ENCODE data around the gene GMPPB. TPM values are rescaled to one million over a fixed set of nuclear protein-coding genes. Genes with fewer than 3 reads are reported as not detected.
A peak's percentile ranks its signal among the peaks of the same experiment; 100 is the strongest.

GMPPB gene
- total and polyA plus RNA-seq, 4 donors: 12.6 to 57.8 (median 35.6) TPM

DNA sequence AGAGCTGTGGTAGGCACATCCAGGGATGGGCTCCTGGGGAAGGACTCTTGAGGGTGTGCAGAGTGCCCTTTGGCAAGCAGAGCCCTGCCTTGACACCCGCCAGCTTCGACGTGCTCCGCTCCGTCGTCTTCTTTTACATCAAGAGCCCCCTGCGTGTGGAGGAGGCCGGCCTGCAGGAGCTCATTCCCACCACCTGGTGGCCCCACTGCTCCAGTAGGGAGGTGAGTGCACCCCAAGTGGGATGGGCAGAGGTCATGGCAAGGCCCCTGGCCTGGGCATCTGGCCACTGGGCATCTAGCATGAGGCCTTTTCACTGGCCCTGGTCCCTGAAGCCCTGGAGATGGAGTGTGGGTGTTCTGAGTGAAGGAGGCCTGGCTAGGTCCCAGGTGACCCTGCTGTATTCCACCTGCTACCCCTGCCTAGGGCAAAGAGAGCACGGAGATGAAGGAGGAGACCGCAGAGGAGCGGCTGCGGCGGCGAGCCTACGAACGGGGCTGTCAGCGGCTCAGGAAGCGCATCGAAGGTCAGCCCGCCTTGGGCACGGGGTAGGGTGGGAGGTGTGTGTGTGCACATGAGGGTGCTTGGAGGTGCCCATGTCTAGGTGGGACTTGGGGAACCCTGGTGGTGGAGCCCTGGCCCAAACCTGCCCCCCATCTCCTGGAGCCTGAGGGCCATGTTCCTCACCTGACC is 22.2 kb downstream of the GMPPB start:
- Histone ChIP-seq H3K4me3 (ENCODE audit: low read depth in 1 of 3, low read length in 3 of 3) (no peak overlapping the region), H3K9ac (ENCODE audit: low read depth in 1 of 2, low read length in 2 of 2) (no peak overlapping the region), H3K36me3 (ENCODE audit: control insufficient read depth in 4 of 4, insufficient read depth in 3 of 4, low read depth in 1 of 4, low read length in 3 of 4) (peaks cover 34 to 85% (median 46%) of the 10 kb centered on the region in 4 donors), H3K9me3 (ENCODE audit: control insufficient read depth in 4 of 4, low read length in 3 of 4) (no peaks in the 10 kb centered on the region), H3K27me3 (ENCODE audit: control insufficient read depth in 4 of 4, insufficient read depth in 4 of 4, low read length in 3 of 4) (no peaks in the 10 kb centered on the region), H3K4me1 (ENCODE audit: control insufficient read depth in 4 of 4, insufficient read depth in 4 of 4, low read length in 3 of 4) (no peaks in the 10 kb centered on the region), H3K27ac (ENCODE audit: low read depth in 1 of 2, low read length in 2 of 2) (no peak overlapping the region)
- 91% methylated on average over 21 of the region's 21 CpGs for WGBS
- DNase-seq (ENCODE audit: low spot score): no peak
- TF ChIP-seq, protein P1, sequence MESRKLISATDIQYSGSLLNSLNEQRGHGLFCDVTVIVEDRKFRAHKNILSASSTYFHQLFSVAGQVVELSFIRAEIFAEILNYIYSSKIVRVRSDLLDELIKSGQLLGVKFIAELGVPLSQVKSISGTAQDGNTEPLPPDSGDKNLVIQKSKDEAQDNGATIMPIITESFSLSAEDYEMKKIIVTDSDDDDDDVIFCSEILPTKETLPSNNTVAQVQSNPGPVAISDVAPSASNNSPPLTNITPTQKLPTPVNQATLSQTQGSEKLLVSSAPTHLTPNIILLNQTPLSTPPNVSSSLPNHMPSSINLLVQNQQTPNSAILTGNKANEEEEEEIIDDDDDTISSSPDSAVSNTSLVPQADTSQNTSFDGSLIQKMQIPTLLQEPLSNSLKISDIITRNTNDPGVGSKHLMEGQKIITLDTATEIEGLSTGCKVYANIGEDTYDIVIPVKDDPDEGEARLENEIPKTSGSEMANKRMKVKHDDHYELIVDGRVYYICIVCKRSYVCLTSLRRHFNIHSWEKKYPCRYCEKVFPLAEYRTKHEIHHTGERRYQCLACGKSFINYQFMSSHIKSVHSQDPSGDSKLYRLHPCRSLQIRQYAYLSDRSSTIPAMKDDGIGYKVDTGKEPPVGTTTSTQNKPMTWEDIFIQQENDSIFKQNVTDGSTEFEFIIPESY (IDR thresholded peaks at IDR 0.05): no peak
- TF ChIP-seq, protein P2, sequence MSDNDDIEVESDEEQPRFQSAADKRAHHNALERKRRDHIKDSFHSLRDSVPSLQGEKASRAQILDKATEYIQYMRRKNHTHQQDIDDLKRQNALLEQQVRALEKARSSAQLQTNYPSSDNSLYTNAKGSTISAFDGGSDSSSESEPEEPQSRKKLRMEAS (IDR thresholded peaks at IDR 0.05): no peak
- peak in 1 of 2 donors; percentile 47 for TF ChIP-seq RXRA (IDR thresholded peaks at IDR 0.05)
- TF ChIP-seq NR2F2 (IDR thresholded peaks at IDR 0.05): no peak
- TF ChIP-seq, protein P3, sequence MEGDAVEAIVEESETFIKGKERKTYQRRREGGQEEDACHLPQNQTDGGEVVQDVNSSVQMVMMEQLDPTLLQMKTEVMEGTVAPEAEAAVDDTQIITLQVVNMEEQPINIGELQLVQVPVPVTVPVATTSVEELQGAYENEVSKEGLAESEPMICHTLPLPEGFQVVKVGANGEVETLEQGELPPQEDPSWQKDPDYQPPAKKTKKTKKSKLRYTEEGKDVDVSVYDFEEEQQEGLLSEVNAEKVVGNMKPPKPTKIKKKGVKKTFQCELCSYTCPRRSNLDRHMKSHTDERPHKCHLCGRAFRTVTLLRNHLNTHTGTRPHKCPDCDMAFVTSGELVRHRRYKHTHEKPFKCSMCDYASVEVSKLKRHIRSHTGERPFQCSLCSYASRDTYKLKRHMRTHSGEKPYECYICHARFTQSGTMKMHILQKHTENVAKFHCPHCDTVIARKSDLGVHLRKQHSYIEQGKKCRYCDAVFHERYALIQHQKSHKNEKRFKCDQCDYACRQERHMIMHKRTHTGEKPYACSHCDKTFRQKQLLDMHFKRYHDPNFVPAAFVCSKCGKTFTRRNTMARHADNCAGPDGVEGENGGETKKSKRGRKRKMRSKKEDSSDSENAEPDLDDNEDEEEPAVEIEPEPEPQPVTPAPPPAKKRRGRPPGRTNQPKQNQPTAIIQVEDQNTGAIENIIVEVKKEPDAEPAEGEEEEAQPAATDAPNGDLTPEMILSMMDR (IDR thresholded peaks at IDR 0.05; ENCODE audit: low read depth, low read length, missing input control): peak; percentile 23
- peak in 1 of 2 donors; percentile 60 for TF ChIP-seq RAD21 (IDR thresholded peaks at IDR 0.05)
- TF ChIP-seq HNF4G (IDR thresholded peaks at IDR 0.05): no peak

DNA sequence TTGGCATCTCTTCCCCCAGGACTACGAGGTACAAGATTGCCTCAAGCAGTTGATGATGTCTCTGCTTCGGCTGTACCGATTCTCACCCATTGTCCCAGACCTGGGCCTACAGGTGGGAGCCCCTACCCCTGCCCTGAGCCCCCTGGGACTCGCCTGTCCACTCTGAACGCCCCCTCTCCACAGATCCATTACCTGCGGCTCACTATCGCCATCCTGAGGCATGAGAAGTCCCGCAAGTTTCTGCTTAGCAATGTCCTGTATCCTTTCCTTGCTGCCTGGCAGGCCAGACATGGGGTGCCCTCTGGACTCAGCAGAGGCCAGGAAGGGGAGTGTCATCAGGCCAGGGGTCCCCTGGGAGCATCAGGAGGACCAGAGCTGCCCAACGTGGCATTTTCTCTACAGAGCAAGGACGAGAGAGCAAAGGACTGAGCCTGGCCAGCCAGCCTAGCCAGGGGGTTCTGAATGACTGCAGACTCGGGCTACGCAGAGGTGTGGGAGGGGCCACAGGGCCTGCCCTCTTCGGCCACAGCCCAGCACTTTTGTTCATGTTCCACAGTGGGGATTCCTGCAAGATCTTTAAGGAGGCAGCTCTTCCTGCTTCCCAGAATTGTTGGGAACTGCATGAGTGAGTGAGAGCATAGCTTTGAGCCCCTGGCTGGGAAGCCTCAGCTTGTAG is 23.2 kb downstream of the GMPPB start:
- Histone ChIP-seq H3K9me3 (ENCODE audit: control insufficient read depth in 4 of 4, low read length in 3 of 4) (no peaks in the 10 kb centered on the region), H3K9ac (ENCODE audit: low read depth in 1 of 2, low read length in 2 of 2) (no peak overlapping the region), H3K4me3 (ENCODE audit: low read depth in 1 of 3, low read length in 3 of 3) (no peak overlapping the region), H3K4me1 (ENCODE audit: control insufficient read depth in 4 of 4, insufficient read depth in 4 of 4, low read length in 3 of 4) (no peaks in the 10 kb centered on the region), H3K27me3 (ENCODE audit: control insufficient read depth in 4 of 4, insufficient read depth in 4 of 4, low read length in 3 of 4) (no peaks in the 10 kb centered on the region), H3K36me3 (ENCODE audit: control insufficient read depth in 4 of 4, insufficient read depth in 3 of 4, low read depth in 1 of 4, low read length in 3 of 4) (peaks cover 34 to 76% (median 41%) of the 10 kb centered on the region in 4 donors), H3K27ac (ENCODE audit: low read depth in 1 of 2, low read length in 2 of 2) (no peak overlapping the region)
- no peak for DNase-seq (ENCODE audit: low spot score)
- TF ChIP-seq YY1 (IDR thresholded peaks at IDR 0.05): no peak
- no peak for TF ChIP-seq GABPA (IDR thresholded peaks at IDR 0.05 in 1 of 2, conservative IDR thresholded peaks at IDR 0.05 in 1 of 2)
- no peak for TF ChIP-seq RXRA (IDR thresholded peaks at IDR 0.05)
- no peak for TF ChIP-seq JUND (IDR thresholded peaks at IDR 0.05)
- no peak for TF ChIP-seq HNF4G (IDR thresholded peaks at IDR 0.05)
- no peak for TF ChIP-seq FOXA2 (IDR thresholded peaks at IDR 0.05)
- 85% methylated on average over 13 of the region's 13 CpGs for WGBS

DNA sequence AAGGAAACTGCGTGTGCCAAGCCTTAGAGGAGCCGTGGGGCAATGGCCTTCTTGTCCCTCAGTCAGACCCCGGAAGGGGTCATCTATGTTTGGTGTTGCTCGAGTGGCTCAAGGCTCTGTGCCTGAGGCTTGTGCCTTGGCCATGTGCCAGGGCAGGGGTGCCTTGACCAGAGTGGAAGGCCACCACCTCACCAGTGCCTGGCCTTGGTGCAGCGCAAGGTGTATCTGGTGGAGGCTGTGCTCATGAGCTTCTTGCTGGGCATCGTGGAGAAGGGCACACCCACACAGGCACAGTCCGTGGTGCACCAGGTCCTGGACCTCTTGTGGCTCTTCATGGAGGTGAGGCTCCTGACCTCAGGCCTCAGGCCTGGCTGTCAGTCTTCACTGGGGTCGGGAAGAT is 23.7 kb downstream of the GMPPB start:
- DNase-seq (ENCODE audit: low spot score): no peak
- Histone ChIP-seq H3K36me3 (ENCODE audit: control insufficient read depth in 4 of 4, insufficient read depth in 3 of 4, low read depth in 1 of 4, low read length in 3 of 4) (peaks cover 32 to 70% (median 38%) of the 10 kb centered on the region in 4 donors), H3K27me3 (ENCODE audit: control insufficient read depth in 4 of 4, insufficient read depth in 4 of 4, low read length in 3 of 4) (no peaks in the 10 kb centered on the region), H3K9ac (ENCODE audit: low read depth in 1 of 2, low read length in 2 of 2) (no peak overlapping the region), H3K27ac (ENCODE audit: low read depth in 1 of 2, low read length in 2 of 2) (no peak overlapping the region), H3K4me1 (ENCODE audit: control insufficient read depth in 4 of 4, insufficient read depth in 4 of 4, low read length in 3 of 4) (no peaks in the 10 kb centered on the region), H3K4me3 (ENCODE audit: low read depth in 1 of 3, low read length in 3 of 3) (no peak overlapping the region), H3K9me3 (ENCODE audit: control insufficient read depth in 4 of 4, low read length in 3 of 4) (no peaks in the 10 kb centered on the region)
- 81% methylated on average over 8 of the region's 8 CpGs for WGBS
- TF ChIP-seq, protein P1 (IDR thresholded peaks at IDR 0.05): no peak
- TF ChIP-seq JUND (IDR thresholded peaks at IDR 0.05): no peak
- TF ChIP-seq GABPA (IDR thresholded peaks at IDR 0.05 in 1 of 2, conservative IDR thresholded peaks at IDR 0.05 in 1 of 2): no peak
- TF ChIP-seq, protein P3 (IDR thresholded peaks at IDR 0.05; ENCODE audit: low read depth, low read length, missing input control): no peak
- no peak for TF ChIP-seq RXRA (IDR thresholded peaks at IDR 0.05)
- TF ChIP-seq, protein P4, sequence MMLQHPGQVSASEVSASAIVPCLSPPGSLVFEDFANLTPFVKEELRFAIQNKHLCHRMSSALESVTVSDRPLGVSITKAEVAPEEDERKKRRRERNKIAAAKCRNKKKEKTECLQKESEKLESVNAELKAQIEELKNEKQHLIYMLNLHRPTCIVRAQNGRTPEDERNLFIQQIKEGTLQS (IDR thresholded peaks at IDR 0.05): no peak
- no peak for TF ChIP-seq NR2F2 (IDR thresholded peaks at IDR 0.05)

Data from liver (tissue), 9 donors.